HG03045 (cell line): ENCODE measurements around the gene FBRSL1.

Source experiments
- ATAC-seq: cut with Tn5 transposase; IDR thresholded peaks from one replicate; pipeline ENCODE4 v1.9.1; 2021; ENCODE audit warnings: mild to moderate bottlenecking, moderate library complexity; ENCODE audit not compliant: unreplicated experiment

The FBRSL1 gene

DNA sequence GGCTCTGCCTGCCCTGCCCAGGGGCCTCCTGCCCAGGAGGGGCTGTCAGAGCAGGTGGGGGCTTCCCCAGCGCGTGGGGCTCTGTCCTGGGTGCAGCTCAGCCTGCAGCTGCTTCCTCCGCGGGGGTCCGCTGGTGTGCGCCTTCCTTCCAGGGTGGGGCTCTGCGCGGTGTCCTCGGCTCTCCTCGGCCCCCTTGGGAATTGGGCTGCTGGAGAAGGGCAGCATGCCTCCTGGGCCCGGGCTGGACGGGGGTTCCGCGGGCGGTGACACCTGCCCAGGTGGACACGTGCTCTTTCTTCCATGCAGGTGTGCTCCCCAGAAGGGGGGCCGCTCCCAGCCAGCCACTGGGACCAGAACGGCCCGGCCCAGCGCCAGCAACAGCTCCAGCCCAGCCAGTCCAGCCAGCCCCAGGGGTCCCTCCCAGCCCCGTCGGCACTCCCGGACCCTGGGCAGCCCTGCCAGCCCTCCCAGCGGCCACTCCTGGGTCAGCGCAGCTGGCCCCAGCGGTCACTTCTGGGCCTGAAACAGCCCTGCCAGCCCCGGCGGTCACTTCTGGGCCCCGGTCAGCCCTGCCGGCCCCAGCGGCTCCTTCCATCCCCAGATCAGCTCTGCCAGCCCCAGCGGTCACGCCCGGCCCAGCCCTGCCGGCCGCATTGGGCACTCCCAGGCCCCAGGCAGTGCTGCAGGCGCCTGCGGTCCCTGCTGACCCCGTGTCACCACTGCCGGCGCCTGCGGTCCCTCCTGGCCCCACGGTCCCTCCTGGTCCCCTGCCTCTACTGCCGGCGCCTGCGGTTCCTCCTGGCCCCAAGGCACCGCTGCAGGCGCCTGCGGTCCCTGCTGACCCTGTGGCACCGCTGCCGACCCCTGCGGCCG, 19.1 kb downstream of the FBRSL1 start:
- no peak for ATAC-seq

DNA sequence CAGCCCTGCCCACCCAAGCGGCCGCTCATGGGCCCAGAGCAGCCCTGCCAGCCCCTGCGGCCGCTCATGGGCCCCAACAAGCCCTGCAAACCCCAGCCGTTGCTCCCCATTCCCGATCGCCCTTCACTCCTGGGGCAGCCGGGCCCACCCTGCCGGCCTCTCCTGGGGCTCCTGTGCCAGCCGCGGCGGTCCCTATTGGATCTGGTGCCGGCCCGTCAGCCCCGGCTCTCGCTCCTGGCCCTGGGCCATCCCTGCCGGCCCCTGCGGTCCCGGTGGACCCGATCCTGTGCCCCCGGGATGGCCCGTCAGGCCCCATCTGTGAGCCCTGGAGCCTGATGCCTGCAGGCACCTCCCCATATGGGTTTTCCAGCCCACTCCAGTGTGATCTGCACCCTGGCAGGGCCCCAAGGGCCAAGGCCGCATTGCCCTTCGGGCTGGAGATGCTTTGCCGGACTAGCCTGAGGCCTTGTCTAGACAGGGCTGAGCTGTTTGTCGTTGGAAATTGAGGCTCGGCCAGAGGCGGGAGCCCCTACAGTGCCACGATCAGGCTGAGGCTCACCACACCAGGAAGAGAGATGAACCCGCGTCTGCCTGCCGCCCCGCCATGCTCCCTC, 20.3 kb downstream of the FBRSL1 start:
- ATAC-seq, result no peak

DNA sequence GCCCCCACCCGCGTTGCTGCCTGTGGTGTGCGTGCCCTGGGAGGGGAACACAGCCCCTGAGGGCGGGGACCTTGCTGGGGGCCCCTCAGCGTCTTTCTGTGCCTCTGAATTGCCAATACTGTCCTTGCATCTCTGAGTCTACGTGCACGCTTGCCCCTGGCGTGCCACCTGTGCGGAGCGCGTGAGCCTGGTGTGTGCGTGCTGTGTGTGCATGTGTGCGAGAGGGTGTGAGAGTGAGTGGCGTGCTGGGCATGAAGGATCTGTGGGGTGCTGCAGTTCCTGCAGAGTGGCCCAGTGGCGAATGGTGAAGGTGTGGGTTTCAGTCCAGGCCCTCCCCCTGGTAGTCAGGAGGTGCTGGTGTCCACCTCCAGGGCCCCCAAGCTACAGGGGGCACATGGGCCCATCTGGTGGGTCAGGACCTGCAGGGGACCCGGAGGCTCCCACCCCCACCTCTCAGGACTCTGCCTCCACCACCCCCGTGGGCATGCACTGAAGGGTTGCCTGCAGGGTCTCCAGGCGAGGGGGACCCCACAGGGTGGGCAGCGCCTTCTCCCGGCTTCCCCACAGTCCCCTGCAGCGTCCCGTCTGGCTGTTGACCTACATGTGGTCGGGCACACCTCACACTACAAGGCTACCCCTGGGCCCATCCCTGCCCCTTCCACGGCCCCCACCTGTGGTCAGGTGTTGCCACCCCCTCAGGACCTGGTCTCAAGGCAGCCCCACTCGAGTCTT, 21.0 kb downstream of the FBRSL1 start:
- no peak for ATAC-seq

DNA sequence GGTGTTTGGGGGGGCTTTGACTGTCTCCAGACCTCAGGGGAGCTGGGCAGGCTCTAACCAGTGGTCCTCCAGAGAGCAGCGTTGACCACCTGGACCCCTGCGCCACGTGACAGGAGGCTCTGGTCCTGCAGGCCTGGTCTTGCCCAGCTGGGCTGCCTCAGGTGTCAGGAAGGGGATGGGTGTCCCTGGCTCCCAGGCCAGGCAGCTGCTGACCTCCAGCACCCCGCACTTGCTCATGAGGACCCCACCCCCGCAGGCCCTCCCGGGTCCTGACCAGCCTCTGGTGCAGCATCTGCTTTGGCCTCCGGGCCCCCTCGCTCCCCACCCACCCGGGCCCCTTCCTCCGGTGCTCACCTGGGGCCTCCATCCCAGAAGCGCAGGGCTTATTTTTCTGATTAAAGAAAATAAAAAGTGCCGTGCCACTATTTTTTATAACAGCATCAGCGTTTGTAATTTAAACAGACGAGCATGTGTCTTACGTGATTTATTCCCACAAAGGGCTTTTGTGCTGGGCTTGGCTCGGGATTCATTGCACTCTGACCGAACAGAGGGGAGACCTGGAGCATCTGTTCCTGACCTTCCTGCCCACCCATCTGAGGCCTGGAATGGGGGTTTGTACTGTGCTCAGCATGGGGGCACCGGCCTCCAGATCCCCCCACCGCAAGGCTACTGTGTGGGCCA, 21.7 kb downstream of the FBRSL1 start:
- no peak for ATAC-seq

DNA sequence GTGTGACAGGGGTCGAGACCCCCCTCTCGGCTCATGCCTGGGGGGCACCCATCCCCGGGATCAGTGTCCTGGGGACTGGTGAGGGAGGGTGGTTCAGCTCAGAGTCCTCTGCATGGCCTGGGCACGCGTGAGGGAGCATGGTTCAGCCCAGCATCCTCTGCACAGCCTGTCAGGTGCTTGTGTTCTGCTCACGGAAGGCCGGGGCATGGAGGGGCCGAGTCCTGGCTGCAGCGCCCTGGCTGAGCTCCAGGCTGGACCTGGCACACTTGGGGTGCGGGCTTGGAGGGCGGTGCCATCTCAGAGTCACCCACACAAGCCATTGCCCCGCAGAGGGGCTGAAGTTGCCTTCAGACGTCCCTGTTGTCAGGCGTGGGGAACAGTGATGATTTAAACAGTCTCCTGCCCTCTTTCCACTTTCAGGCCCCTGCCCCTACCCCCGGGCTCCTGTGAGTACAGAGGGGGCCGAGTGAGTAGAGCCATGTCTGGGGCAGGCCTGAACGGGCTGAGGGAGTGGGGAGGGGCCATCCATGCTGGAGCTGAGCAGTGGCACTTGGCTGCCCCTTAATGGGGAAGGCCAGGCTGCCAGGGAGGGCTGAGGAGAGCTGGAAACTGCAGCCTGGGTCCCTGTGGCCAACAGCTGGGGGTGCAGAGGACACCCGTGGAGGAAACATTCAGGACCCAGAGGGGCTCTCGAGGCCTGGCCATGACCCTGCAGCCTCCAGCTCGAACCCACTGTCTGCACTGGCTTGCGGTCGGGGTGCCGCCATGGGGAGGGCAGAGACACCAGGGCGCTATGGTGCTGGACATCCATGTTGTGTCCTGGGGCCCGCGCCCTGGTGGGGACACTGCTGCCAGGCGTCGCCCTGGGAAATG, 22.5 kb downstream of the FBRSL1 start:
- no peak for ATAC-seq

DNA sequence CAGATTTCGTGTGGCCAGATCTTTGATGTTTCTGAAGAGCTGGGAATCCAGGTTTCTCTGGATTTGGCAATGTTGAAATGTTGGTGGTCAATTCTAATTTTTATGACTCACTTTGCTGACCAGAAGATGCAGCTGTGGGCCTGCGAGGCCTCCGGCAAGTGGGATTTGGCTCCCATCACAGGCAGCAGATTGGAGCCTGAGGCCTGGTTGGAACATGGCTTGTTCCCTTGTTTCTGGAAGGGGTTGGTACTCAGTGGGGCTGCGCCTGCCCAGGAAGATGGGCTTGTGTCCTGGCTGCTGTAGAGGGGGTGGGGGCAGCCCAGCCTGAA, 23.1 kb downstream of the FBRSL1 start:
- ATAC-seq, result no peak

DNA sequence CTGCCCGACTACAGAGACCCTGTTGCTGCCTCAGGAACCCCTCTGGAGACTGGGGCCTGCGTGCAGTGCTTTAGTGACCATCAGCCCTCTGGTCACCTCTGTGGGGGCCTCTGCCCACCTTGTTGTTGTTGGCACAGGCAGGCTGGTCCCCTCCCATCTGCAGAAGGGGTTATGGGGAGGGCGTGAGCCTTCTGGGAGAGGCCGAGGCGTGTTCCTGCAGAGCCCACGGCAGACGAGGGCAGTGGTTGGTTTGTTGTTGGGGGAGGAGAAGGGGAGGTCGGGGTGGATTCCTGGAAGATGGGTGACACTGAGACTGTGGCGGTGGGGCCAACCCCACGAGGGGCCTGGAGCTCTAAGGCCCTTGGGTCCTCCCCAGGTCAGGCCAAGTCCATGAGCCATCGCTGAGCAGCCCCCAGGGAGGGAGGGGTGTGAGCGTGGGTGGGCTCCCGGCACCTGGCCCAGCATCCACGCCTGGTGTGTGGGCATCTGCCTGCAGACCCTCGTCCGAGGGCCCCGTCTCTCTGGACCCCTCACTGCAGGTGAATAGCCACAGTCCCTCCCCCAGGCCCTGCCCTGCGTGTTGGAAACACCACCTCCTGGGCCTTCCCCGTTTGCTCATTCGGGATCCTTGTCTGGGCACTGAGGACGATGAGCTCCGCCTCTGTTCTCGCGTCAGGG, 23.6 kb downstream of the FBRSL1 start:
- ATAC-seq, result no peak

DNA sequence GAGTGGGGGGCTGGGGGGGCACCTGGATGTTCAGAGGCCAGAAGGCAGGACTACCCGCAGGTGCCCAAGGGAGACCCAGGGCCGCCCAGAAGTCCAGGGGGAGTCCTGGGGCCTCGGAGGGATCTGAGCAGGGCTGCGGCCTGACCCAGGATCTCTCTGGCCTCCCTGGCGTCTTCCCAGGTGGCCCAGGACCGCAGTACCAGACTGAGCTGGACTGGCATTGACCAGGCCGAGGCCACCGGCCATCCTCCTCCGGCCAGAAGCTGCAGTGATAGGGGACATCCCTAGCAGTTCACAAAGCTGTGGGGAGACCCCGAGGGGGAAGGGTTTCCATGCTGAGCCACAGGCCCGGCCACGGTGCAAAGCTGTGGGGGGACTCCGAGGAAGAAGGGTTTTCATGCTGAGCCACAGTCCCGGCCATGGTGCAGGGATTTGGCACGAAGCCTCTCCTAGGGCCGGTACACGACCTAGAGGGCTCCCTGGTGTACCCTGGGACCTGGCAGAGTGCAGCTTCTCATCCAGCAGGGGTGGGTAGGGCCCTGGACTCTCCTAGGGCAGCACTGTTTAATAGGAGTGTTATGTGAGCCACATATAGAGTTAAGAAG, 24.4 kb downstream of the FBRSL1 start:
- no peak for ATAC-seq

DNA sequence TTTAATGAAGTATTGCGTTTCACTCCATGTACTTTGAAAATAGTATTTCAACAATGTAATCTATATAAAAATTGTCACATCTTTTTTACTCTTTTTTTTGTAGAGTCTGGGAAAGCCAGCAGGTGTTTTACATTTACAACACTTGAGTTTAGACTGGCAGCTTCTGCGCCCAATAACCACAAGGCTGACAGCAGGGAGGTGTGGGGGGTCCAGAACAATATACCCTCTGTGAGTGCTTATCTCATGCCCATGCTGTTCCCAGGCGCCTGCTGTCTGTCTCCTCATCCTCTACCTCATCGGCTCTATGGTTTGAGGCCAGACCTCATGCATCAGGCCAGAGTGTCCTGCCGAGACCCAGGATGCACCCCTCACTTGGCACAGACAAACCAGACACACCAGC, 24.9 kb downstream of the FBRSL1 start:
- no peak for ATAC-seq

DNA sequence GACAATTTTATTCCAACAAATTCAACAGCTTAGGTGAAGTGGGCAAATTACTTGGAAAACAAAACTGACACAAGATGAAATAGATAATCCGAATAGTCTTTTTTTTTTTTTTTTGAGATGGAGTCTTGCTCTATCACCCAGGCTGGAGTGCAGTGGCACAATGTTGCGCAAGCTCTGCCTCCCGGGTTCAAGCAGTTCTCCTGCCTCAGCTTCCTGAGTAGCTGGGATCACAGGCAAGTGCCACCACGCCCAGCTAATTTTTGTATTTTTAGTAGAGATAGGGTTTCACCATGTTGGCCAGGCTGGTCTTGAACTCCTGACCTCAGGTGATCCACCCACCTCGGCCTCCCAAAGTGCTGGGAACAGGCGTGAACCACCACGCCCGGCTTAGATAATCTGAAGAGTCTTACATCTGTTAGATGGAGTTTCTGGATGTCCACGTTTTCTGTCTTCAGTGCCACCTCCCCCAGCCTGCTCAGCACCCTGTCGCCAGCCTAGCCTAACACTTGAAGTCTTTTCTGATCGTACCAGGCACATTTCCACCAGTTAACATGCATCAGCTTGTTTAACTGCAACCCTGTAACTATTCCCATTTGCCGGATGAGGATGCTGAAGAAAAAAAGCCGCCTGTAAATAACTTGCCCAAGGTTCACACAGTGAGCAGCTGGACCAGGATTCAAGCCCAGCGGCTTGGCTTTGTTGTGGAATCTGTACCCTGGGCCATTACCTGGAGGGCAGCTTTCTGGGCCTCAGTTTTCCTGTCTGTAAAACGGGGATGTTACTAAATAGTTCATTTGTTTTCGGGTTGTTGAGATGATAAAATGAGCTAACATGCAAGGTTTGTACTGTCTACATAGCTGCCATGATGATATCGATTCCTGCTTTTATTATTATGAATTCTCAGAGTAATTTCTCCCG, 26.4 kb downstream of the FBRSL1 start:
- ATAC-seq, result no peak

DNA sequence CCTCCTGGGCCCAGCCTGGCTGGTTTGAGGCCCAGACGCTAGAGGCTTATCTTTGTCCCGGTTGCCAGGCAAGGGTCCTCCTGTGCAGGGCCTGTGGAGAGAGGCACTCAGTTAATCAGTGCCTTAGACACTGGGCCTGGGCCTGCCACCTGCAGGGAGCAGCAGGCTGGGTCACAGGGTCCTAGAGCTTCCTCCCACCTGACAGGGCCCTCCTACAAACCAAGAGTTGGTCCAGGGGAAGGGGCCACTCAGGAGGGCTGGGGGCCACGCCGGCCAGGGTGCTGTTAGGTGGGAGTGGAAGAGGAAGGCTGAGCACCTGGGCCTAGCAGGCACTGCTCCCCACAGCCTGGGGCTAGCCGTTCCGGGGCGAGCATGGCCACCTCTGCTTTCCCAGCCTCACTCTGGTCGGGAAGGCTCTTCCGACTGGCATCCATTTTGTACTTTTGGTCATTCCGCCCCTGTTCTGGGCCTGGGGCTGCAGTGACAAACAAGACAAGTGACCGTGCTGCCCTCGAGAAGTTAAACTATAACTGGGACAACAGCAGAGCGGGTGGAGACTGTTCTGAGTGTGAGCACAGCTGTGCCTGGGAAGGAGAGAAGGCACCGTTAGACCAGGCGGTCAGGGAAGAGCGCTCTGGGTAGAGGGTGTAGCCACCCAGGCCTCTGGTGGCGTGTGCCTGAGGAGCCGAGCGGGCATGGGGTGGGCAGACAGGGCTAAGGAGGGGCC, 27.2 kb downstream of the FBRSL1 start:
- no peak for ATAC-seq

DNA sequence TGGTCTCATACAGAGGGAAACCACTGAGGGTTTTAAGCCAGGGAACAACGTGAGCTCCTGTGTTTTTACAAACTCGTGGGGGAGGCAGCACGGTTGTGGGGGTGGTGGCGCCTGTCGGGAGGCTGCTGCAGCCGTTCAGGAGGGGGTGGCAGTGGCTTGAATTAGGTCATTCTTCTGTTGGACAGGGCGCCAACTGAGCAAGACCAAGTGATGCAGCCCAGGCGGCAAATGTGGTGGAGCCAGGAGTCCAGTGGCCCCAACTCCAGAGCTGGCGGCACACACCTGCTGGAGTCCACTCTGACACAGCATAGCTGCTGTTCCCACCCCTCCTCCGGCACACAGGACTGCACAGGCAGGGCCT, 27.8 kb downstream of the FBRSL1 start:
- no peak for ATAC-seq

DNA sequence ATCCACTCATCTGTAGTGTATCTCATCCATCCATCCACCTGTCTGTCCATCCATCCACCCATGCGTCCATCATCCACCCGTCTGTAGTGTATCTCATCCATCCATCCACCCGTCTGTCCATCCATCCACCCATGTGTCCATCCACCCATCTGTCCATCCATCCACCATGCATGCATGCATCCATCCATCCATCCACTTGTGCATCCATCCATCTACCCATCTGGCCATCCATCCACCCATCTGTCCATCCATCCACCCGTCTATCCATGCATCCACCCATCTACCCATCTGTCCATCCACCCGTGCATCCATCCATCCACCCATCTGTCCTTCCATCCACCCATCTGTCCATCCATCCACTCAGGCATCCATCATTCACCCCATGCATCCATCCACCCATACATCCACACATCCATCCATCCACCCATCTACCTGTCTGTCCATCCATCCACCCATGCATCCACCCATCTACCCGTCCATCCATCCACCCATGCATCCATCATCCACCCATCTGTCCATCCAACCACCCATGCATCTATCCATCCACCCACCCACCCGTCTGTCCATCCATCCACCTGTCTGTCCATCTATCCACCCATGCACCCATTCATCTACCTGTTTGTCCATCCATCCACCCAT, 28.5 kb downstream of the FBRSL1 start:
- ATAC-seq, result no peak

DNA sequence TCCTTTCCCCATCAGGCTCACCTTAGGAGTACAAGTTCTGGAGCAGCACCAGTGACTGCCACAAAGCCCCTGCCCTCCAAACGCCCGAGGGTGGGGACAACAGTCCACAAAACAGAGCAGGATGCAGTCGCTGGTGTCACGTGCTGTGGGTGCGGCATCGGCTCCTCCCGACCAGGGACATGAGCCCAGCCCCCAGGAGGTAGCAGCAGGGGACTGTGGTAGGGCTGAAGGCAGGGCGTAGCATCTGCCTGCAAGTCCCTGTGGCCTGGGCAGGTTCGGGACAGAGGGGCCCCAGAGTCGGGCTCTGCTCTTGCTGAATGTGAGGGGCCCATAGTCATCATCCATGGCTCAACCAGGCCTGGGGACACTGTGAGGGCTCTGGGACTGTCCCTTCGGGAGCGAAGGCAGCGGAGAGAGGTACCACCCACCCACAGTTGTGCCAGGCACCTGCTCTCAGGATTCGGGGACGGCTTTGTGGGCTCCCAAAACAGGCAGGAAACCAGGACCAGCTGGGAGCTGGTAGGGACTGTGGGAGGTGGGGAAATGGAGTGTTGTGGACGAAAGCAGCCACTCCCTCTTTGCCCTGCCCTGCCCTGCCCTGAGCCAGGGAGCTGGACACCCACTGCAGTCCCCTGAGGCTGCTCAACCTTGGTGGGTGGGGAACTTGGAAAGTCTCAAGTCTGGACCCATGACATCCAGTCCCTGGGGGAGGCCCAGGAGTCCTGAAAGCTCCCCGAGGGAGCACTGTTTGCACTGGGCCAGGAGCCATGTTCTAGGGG, 30.7 kb downstream of the FBRSL1 start:
- no peak for ATAC-seq

DNA sequence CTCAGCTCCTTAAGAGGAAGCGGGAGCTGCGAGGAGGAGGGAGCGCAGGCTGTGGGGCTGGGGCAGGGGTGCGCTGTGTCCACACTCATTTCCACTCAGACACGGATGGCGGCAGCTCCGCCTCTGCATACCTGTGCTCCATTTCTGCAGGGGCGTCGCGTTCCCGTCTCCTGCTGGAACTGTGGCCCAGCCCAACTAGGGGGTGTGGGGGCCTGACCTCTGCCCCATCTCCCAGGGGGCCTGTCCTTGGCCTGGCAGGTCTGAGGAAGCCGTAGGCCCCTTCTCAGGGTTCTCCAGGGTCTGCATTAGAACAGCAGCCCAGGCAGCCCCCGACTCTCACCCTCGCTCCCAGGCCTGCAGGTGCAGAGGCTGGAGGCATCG, 31.2 kb downstream of the FBRSL1 start:
- no peak for ATAC-seq

DNA sequence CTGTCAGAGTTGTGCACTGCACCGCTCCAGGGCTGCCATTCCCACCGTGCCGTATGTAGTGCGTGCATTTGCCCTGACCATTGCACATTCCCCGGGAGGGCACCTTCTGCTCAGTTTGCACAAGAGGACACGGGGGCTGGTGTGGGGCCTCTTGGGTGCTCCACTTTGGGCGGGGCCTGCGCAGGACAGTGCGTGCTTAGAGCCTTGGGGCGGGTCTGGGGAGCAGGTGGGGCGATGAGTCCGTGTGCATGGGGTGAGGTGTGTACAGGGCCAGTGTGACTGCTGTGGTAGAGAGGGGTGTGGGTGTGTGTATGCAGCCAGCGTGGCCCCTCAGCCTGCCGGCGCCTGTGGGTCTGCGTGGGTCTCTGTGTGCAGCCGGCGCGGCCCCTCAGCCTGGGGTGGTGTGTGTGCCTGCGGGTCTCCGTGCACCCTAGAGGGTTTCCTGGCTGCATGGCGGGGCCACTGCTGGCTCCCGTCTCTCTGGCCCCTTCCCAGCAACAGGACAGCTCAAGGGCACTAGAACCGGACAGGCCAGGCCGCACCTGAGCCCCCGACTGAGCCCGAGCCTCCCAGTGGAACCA, 31.9 kb downstream of the FBRSL1 start:
- ATAC-seq, result no peak
